ENCODE results near the gene PLEKHB2. TPM values are rescaled to one million over a fixed set of nuclear protein-coding genes. Genes with fewer than 3 reads are reported as not detected.

PLEKHB2 gene
- total and polyA plus RNA-seq, 2 experiments from 2014 or later: 36.6 to 61.0 TPM

DNA sequence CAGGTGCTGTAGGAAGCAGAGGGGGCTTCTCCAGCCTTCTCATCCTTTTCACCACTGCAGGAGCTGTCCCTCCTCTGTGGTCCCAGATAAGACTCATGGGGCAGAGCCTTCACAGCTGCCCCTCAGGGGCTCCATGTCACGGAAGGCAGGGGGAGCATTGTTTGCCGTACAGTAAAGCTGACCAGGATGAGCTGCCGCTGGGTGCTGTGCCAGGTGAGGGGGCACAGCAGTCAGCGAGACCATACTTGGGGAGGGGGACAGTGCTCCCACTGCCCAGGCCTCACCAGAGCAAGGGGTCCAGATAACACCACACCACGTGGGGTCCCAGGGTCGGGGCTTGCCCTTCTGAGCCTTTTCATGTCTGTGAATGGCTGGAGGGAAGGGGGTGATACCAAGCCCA, 46.3 kb downstream of the PLEKHB2 start:
- no peaks in the 10 kb centered on the region for H3K9me3 ChIP-seq (ENCODE audit: low read depth)
- no peak overlapping the region for H3K27ac ChIP-seq
- H3K4me1 ChIP-seq (ENCODE audit: low read depth): no peaks in the 10 kb centered on the region
- no peaks in the 10 kb centered on the region for H3K27me3 ChIP-seq
- DNase-seq (ENCODE audit: low read depth in 1 of 2, low spot score in 1 of 2): no peak
- peaks cover 7% of the 10 kb centered on the region for H3K36me3 ChIP-seq
- TF ChIP-seq, protein P1, sequence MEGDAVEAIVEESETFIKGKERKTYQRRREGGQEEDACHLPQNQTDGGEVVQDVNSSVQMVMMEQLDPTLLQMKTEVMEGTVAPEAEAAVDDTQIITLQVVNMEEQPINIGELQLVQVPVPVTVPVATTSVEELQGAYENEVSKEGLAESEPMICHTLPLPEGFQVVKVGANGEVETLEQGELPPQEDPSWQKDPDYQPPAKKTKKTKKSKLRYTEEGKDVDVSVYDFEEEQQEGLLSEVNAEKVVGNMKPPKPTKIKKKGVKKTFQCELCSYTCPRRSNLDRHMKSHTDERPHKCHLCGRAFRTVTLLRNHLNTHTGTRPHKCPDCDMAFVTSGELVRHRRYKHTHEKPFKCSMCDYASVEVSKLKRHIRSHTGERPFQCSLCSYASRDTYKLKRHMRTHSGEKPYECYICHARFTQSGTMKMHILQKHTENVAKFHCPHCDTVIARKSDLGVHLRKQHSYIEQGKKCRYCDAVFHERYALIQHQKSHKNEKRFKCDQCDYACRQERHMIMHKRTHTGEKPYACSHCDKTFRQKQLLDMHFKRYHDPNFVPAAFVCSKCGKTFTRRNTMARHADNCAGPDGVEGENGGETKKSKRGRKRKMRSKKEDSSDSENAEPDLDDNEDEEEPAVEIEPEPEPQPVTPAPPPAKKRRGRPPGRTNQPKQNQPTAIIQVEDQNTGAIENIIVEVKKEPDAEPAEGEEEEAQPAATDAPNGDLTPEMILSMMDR (IDR thresholded peaks at IDR 0.05; ENCODE audit: low read depth, low read length): no peak
- H3K4me3 ChIP-seq: no peak overlapping the region

DNA sequence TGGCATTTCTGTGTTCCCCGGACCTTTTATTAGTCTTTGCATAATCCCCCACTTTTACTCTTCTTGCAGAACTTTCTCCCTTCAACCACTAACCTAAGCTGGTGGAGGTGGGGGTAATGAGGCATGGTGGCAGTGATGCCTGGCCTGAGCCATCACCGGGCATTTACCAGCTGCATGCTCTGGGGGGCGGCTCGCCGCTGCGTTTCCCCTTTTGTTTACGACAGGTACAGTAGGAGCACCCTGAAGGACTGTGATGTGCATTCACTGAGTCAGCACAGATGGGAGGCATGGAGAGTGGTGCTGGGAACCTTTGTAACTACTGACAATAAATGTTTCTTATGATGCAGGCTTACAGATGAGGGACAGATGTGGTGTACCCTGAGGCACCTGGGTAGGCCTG, 46.9 kb downstream of the PLEKHB2 start:
- Histone ChIP-seq H3K27ac (no peak overlapping the region), H3K4me1 (ENCODE audit: low read depth) (no peaks in the 10 kb centered on the region), H3K9me3 (ENCODE audit: low read depth) (no peaks in the 10 kb centered on the region), H3K4me3 (no peak overlapping the region), H3K36me3 (peaks cover 1% of the 10 kb centered on the region), H3K27me3 (no peaks in the 10 kb centered on the region)
- DNase-seq (ENCODE audit: low read depth in 1 of 2, low spot score in 1 of 2): no peak
- TF ChIP-seq, protein P1 (IDR thresholded peaks at IDR 0.05; ENCODE audit: low read depth, low read length): no peak

DNA sequence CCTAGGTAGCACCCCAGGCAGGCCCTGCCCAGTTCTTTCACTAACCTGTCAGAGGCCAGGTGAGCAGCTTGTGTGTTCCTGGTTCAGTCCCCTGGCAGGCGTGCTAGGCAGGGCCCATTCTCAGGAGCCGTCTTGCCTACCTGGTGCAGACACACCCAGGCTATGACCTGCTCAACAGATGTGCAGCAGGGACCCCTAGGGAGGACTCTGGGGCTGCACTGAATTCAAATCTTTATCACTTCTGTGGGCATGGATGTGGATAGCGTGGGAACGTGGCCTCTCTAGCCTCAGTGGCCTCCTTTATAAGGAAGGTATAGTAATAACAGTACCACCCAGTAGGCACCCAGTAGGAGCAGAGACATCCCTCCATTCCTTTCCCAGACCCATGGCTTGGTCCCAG, 48.4 kb downstream of the PLEKHB2 start:
- no peaks in the 10 kb centered on the region for H3K36me3 ChIP-seq
- no peak overlapping the region for H3K27ac ChIP-seq
- TF ChIP-seq, protein P1 (IDR thresholded peaks at IDR 0.05; ENCODE audit: low read depth, low read length): no peak
- no peak for DNase-seq (ENCODE audit: low read depth in 1 of 2, low spot score in 1 of 2)
- no peaks in the 10 kb centered on the region for H3K9me3 ChIP-seq (ENCODE audit: low read depth)
- H3K4me3 ChIP-seq: no peak overlapping the region
- no peaks in the 10 kb centered on the region for H3K4me1 ChIP-seq (ENCODE audit: low read depth)
- H3K27me3 ChIP-seq: no peaks in the 10 kb centered on the region

DNA sequence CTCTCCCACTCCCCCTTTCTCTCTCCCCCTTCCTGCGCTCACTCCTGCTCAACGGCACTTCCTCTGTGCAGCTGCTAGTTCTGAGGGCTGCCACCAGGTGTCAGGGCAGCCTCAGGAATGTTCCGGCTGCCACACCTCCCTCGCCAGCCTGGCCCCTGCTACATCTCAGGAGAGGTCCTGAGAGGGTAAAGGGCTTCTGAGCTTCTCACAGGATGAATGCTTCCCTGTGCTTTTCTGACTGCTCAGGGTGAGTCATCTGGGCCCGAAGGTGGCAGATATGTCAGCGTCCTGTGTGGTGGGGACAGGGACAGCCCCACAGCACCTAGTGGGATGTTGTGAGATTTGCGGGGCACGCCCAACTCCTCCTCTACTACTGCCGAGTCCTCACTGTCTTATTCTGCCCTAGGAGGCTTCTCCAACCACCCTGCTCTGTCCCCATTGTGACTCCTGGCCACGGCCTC, 49.0 kb downstream of the PLEKHB2 start:
- H3K4me3 ChIP-seq: no peak overlapping the region
- H3K27ac ChIP-seq: no peak overlapping the region
- H3K27me3 ChIP-seq: no peaks in the 10 kb centered on the region
- H3K36me3 ChIP-seq: no peaks in the 10 kb centered on the region
- no peaks in the 10 kb centered on the region for H3K4me1 ChIP-seq (ENCODE audit: low read depth)
- DNase-seq (ENCODE audit: low read depth in 1 of 2, low spot score in 1 of 2): peak; percentile 75 to 85
- TF ChIP-seq, protein P1 (IDR thresholded peaks at IDR 0.05; ENCODE audit: low read depth, low read length): peak; percentile 88
- no peaks in the 10 kb centered on the region for H3K9me3 ChIP-seq (ENCODE audit: low read depth)

DNA sequence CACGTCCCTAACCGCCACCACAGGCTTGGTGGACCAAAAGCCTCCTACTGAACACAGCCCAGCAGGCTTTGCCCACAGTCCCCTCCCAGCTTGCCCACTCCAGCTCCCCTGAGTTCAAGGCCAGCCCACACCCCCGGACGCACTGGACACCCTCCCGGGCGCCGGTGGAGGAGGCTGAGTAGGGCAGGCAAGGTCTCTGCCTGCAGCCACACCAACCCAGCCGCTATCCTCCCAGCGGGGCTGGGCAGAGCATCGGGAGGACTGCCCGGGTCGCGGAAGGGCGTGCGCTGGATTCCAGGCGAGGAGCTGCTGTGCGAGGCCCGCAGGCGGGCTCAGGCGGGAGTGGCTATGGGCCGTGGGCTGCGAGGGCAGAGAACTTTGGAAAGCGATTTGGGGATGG, 49.5 kb downstream of the PLEKHB2 start:
- H3K27me3 ChIP-seq: no peaks in the 10 kb centered on the region
- H3K4me3 ChIP-seq: no peak overlapping the region
- TF ChIP-seq, protein P1 (IDR thresholded peaks at IDR 0.05; ENCODE audit: low read depth, low read length): no peak
- no peak overlapping the region for H3K27ac ChIP-seq
- H3K9me3 ChIP-seq (ENCODE audit: low read depth): no peaks in the 10 kb centered on the region
- no peak for DNase-seq (ENCODE audit: low read depth in 1 of 2, low spot score in 1 of 2)
- no peaks in the 10 kb centered on the region for H3K4me1 ChIP-seq (ENCODE audit: low read depth)
- no peaks in the 10 kb centered on the region for H3K36me3 ChIP-seq

All from cardiac muscle cell (in vitro differentiated cells and primary cell).